A549 (cell line): ENCODE data around the gene NOS1AP. TPM values are rescaled to one million over a fixed set of nuclear protein-coding genes. Genes with fewer than 3 reads are reported as not detected.

Source experiments
- ATAC-seq, 2 experiments: fragments of 200-7000 bp in 1 of 2; fragments of >200 bp in 1 of 2; cut with Nextera tagmentation in 1 of 2; cut with Tn5 transposase in 1 of 2; 3 replicates each; pipeline versions ENCODE4 v1.8.0 to v1.9.1; 2018 to 2020; ENCODE audit warnings: mild to moderate bottlenecking in 1 of 2, moderate library complexity in 1 of 2
- CTCF ChIA-PET: fragments of 300-600 bp; sonication (Branson Sonifier 250); formaldehyde crosslinking; extraction: SDS; loops from one replicate; lab custom pipeline; 2021; ENCODE audit warnings: antibody characterized with exemption, inconsistent platforms; lab: Yijun Ruan, JAX
- POLR2A ChIA-PET: fragments of 350-600 bp; formaldehyde crosslinking; extraction: SDS; loops from one replicate; lab custom pipeline; 2021; ENCODE audit warnings: antibody characterized with exemption, inconsistent platforms; lab: Yijun Ruan, JAX
- DNase-seq, 2 experiments: peaks; one replicate each; pipeline versions ENCODE4 v3.0.0 to v3.0.0-alpha.2; 2011 to 2016; ENCODE audit warnings: low read depth in 1 of 2, low spot score in 1 of 2
- FAIRE-seq: peaks from 2 replicates; lab custom pipeline; 2011; peaks lifted over from hg19 to GRCh38; lab: Jason Lieb, UNC
- H3K27ac ChIP-seq, 2 experiments: fragments of >200 bp; sonication (Bioruptor Twin); formaldehyde crosslinking; 3 replicates each; pipeline ENCODE4 v1.5.1; 2016 to 2017
- H3K4me1 ChIP-seq: fragments of >200 bp; sonication (Bioruptor Twin); formaldehyde crosslinking; 3 replicates; pipeline ENCODE4 v1.6.1; 2016
- H3K4me2 ChIP-seq: fragments of >200 bp; sonication (Bioruptor Twin); formaldehyde crosslinking; 3 replicates; pipeline ENCODE4 v1.6.1; 2016
- H3K4me3 ChIP-seq: fragments of >200 bp; sonication (Bioruptor Twin); formaldehyde crosslinking; 3 replicates; pipeline ENCODE4 v1.5.1; 2016
- H3K9me3 ChIP-seq: fragments of >200 bp; sonication (Bioruptor Twin); formaldehyde crosslinking; 3 replicates; pipeline ENCODE4 v1.6.1; 2016
- CTCF ChIP-seq: fragments of >200 bp; sonication (Bioruptor Twin); formaldehyde crosslinking; IDR thresholded peaks from 3 replicates; pipeline ENCODE4 v1.5.1; 2016
- EHF ChIP-seq: fragments of 250-450 bp; sonication (Bioruptor Pico); IDR thresholded peaks from 2 replicates; pipeline ENCODE4 v1.5.0; 2020; ENCODE audit warnings: mild to moderate bottlenecking
- EP300 ChIP-seq, 2 experiments: fragments of >200 bp; sonication (Bioruptor Twin); formaldehyde crosslinking; IDR thresholded peaks; 2 replicates in 1 of 2; 3 replicates in 1 of 2; pipeline ENCODE4 v1.6.1; 2016 to 2017
- ESRRA ChIP-seq: fragments of 150-350 bp; IDR thresholded peaks from 2 replicates; pipeline ENCODE4 v1.6.1; 2014; ENCODE audit warnings: mild to moderate bottlenecking, low read length, borderline replicate concordance
- FOSL2 ChIP-seq, 2 experiments: fragments of 450-650 bp in 1 of 2; fragments of >200 bp in 1 of 2; sonication (Bioruptor Twin) in 1 of 2; formaldehyde crosslinking; IDR thresholded peaks; 2 replicates each; pipeline versions ENCODE4 v1.5.0 to v1.6.1; 2016 to 2020; ENCODE audit warnings: mild to moderate bottlenecking in 1 of 2, moderate library complexity in 1 of 2
- HMGXB4 ChIP-seq: fragments of 250-450 bp; sonication (Bioruptor Pico); IDR thresholded peaks from 2 replicates; pipeline ENCODE4 v1.5.0; 2021; ENCODE audit warnings: mild to moderate bottlenecking, moderate library complexity, borderline replicate concordance
- MAFK ChIP-seq: fragments of 450-650 bp; IDR thresholded peaks from 2 replicates; pipeline ENCODE4 v1.6.1; 2014; ENCODE audit not compliant: partially characterized antibody
- NFE2L2 ChIP-seq: fragments of 150-350 bp; conservative IDR thresholded peaks from 2 replicates; pipeline ENCODE4 v1.6.1; 2014; ENCODE audit warnings: low read length
- NR3C1 ChIP-seq: fragments of >200 bp; sonication (Bioruptor Twin); formaldehyde crosslinking; IDR thresholded peaks from 3 replicates; pipeline ENCODE4 v1.6.1; 2017
- RNF2 ChIP-seq: fragments of 200-600 bp; sonication (generic); IDR thresholded peaks from 2 replicates; pipeline ENCODE4 v1.6.1; 2016; ENCODE audit warnings: low read depth, mild to moderate bottlenecking, antibody characterized with exemption, moderate library complexity, borderline replicate concordance
- TFCP2L1 ChIP-seq: fragments of 250-450 bp; sonication (Bioruptor Pico); IDR thresholded peaks from 2 replicates; pipeline ENCODE4 v1.5.0; 2021; ENCODE audit warnings: mild to moderate bottlenecking
- USF2 ChIP-seq: fragments of 450-650 bp; IDR thresholded peaks from 2 replicates; pipeline ENCODE4 v1.6.1; 2014; ENCODE audit warnings: antibody characterized with exemption
- WGBS: methylation state at CpG from one replicate; pipeline ENCODE4 v1.1.6; 2017; ENCODE audit errors: missing lambda C conversion rate; 5-methylcytosine and 5-hydroxymethylcytosine counted together
- polyA plus RNA-seq, 4 experiments: library from polyadenylated mRNA; depleted of rRNA in 3 of 4; stranded (reverse); fragments of >200 nt; fragmentation: RNase III in 1 of 4; extraction: RNeasy Plus Mini Kit Qiagen cat#74134 plus additional on column Dnase treatment in 1 of 4; gene quantifications; 2 replicates in 3 of 4; 3 replicates in 1 of 4; pipeline ENCODE4 v1.2.3, GENCODE V29; 2011 to 2017
- TF ChIP-seq, protein P1 (sequence below): fragments of 150-350 bp; IDR thresholded peaks from 2 replicates; pipeline ENCODE4 v1.6.1; 2014; ENCODE audit warnings: low read depth, mild to moderate bottlenecking, low read length
- TF ChIP-seq, protein P2 (sequence below): fragments of >200 bp; sonication (Bioruptor Twin); formaldehyde crosslinking; IDR thresholded peaks from 3 replicates; pipeline ENCODE4 v1.6.1; 2016
- TF ChIP-seq, protein P3 (sequence below): IDR thresholded peaks from 2 replicates; pipeline ENCODE4 v1.6.1; 2012

NOS1AP gene
- polyA plus RNA-seq, 2 of the 4 experiments (the other 2 are of a cell fraction): 0.17 to 0.25 TPM

DNA sequence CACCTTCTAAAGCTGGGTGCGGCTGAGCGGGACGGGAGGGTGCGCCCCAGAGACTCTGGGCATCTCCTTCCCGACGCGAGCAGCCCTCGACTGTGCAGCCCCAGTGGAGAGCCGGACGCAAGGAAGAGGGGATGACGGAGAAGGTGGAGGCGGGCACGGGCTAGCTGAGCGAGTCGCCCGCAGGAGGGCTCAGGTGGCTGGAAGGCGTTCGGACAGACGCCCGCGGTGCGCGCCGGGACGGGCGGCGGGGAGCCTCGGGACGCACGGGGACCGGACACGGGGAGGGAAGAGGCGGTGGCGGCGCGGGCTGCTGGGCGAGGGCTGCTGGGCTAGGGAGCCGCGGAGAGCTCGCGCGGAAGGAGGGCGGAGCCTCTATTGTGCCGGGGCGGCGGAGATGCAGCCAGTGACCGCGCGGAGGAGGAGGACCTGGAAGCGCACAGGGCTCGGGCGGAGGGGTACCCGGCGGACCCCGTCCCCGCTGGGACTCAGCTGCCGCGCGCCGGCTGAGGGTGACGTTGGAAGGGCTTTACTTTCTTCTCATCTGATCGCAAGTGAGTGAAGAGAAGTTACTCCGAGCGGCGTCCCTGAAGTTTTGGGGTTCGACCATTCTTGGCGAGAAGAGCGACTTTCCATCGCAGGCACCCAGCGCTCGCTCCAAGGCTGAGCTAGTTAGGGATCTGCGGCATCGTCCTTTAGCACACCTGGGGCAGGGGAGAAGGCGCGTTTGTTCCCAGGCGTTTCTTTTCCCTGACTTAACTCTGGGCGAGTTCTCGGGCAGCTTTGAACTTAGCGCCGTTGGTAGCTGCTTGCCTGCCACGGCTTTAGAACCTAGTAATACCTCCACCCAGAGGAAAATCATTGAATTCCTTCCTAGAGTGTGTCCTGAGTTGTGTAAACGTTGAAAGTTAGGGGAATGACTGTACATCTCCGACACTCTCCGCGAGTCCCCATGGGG is 45.7 kb upstream of the NOS1AP start, which contains the start of gene OLFML2B (continued):
- TF ChIP-seq EHF (CRISPR knock-in tag): no peak
- TF ChIP-seq, protein P1, sequence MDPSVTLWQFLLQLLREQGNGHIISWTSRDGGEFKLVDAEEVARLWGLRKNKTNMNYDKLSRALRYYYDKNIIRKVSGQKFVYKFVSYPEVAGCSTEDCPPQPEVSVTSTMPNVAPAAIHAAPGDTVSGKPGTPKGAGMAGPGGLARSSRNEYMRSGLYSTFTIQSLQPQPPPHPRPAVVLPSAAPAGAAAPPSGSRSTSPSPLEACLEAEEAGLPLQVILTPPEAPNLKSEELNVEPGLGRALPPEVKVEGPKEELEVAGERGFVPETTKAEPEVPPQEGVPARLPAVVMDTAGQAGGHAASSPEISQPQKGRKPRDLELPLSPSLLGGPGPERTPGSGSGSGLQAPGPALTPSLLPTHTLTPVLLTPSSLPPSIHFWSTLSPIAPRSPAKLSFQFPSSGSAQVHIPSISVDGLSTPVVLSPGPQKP: no peak
- TF ChIP-seq MAFK: no peak
- no peak for TF ChIP-seq EP300 (IDR thresholded peaks at IDR 0.05)

- no peak for ATAC-seq
- WGBS: 78% methylated on average over 2 of the region's 2 CpGs
- no peak for FAIRE-seq
- H3K27ac ChIP-seq: no peak overlapping the region
- H3K4me3 ChIP-seq: no peak overlapping the region
- TF ChIP-seq RNF2: no peak
- TF ChIP-seq EHF (CRISPR knock-in tag): no peak
- no peak for TF ChIP-seq ESRRA
- no peak for TF ChIP-seq HMGXB4 (CRISPR knock-in tag)
- TF ChIP-seq, protein P2, sequence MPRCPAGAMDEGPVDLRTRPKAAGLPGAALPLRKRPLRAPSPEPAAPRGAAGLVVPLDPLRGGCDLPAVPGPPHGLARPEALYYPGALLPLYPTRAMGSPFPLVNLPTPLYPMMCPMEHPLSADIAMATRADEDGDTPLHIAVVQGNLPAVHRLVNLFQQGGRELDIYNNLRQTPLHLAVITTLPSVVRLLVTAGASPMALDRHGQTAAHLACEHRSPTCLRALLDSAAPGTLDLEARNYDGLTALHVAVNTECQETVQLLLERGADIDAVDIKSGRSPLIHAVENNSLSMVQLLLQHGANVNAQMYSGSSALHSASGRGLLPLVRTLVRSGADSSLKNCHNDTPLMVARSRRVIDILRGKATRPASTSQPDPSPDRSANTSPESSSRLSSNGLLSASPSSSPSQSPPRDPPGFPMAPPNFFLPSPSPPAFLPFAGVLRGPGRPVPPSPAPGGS: no peak
- no peak for TF ChIP-seq USF2
- TF ChIP-seq FOSL2 (IDR thresholded peaks at IDR 0.05): no peak
- no peak for TF ChIP-seq FOSL2 (CRISPR knock-in tag; IDR thresholded peaks at IDR 0.05)
- DNase-seq: no peak
- H3K4me1 ChIP-seq: peaks cover 5% of the 10 kb centered on the region
- peaks cover 3% of the 10 kb centered on the region; the same call in 1 of the 3 replicates for H3K9me3 ChIP-seq
- H3K4me2 ChIP-seq: no peak overlapping the region
- POLR2A ChIA-PET: no interaction called here
- CTCF ChIA-PET: interaction anchor here (1.5 to 3.9 kb wide), 4 partner anchors 11 to 233 kb away, joined by 3 to 45 read pairs (median 4); no protein-coding TSS in a partner anchor
Measured at GRCh38 chr1:162025541-162025940, 44.0 kb upstream of the NOS1AP start.

GRCh38 chr1:162026881-162027280 is 42.6 kb upstream of the NOS1AP start:
- no peak for ATAC-seq

More at GRCh38 chr1:162026881-162027280, 42.6 kb upstream of the NOS1AP start:
- Histone ChIP-seq H3K9me3 (peaks cover 3% of the 10 kb centered on the region; the same call in 1 of the 3 replicates), H3K4me2 (no peak overlapping the region), H3K4me3 (no peak overlapping the region), H3K4me1 (peaks cover 5% of the 10 kb centered on the region), H3K27ac (no peak overlapping the region)
- FAIRE-seq (no peak), DNase-seq (no peak)
- WGBS: 34% methylated on average over 2 of the region's 2 CpGs
- ChIA-PET POLR2A (no interaction called here), CTCF (interaction anchor here (0.6 to 3.9 kb wide), 4 partner anchors 23 to 234 kb away, joined by 3 to 45 read pairs (median 3); no protein-coding TSS in a partner anchor)
- TF ChIP-seq NR3C1 (no peak), ESRRA (no peak), NFE2L2 (no peak), CTCF (no peak), TFCP2L1 (CRISPR knock-in tag) (no peak)
- TF ChIP-seq, protein P3, sequence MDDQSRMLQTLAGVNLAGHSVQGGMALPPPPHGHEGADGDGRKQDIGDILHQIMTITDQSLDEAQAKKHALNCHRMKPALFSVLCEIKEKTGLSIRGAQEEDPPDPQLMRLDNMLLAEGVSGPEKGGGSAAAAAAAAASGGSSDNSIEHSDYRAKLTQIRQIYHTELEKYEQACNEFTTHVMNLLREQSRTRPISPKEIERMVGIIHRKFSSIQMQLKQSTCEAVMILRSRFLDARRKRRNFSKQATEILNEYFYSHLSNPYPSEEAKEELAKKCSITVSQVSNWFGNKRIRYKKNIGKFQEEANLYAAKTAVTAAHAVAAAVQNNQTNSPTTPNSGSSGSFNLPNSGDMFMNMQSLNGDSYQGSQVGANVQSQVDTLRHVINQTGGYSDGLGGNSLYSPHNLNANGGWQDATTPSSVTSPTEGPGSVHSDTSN: no peak
